HG03280 (cell line): Measurements from ENCODE around the gene CDA.

Source experiments
- ATAC-seq: cut with Tn5 transposase; IDR thresholded peaks from one replicate; pipeline ENCODE4 v1.9.1; 2021; ENCODE audit warnings: mild to moderate bottlenecking, moderate library complexity; ENCODE audit not compliant: unreplicated experiment

CDA gene

DNA sequence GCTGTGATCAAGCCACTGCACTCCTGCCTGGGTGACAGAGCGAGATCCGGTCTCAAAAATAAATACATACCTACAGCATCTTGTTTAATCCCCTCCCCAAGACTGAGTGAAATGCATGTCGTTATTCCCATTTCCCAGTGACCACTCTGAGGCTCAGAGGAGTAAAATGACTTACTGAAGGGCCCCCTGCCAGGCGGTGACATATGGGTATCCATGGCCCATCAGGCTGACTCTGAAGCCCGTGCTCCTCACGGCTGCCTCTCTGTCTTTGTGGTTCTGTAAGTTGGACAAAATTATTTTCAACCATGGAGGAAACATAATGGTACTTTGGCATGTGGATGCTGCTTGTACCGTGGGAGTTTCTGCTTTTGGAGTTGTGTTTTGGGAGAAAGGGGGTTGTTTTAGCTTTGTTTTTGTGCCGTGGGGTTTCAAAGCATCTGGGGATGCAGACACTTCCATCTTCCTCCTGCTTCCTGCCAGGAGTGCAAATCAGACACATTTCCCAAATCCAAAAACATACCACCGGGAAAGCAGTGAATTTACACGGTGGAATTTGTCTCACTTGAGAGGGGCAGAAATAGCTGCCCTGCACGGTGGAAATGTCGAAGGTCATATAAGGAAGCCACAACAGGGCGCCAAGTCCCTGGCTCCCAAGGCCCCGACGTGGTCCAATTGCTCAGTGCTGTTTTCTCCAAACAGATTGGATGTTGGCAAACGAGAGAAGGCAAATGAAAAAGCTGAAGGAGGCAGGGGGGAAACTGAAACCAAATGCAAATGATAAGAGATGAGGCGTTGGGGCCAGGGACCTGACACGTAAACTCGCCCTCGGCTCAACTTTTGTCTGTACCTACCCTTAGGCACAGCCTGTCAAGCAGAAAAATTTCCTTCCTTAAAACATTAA lies 27.3 kb downstream of the CDA start:
- no peak for ATAC-seq

DNA sequence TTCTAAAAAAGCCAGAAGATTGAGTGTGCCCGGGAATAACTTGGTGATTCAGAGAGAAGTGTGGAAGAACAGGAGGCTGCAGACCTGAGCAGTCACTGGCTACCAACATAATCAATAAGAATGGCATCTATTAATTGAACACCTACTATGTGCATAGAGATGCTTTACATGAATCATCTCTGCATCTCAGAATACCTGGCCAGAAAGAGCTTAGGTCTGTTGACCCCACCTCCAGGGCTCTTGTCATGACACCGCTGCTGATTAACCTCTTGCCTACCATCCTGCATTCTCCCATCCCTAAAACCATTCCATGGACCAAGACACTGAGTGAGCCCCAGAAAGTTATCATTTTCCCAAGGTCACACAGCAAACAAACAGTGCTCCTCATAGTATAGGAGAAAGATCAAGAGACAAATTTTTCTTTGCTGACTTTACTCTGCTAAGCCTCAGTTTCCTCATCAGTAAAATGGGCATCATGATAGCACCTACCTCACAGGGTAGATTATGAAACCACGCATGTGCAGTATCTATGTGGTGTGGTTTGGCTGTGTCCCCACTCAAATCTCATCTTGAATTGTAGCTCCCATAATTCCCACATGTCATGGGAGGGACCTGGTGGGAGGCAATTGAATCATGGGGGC lies 28.1 kb downstream of the CDA start:
- no peak for ATAC-seq

DNA sequence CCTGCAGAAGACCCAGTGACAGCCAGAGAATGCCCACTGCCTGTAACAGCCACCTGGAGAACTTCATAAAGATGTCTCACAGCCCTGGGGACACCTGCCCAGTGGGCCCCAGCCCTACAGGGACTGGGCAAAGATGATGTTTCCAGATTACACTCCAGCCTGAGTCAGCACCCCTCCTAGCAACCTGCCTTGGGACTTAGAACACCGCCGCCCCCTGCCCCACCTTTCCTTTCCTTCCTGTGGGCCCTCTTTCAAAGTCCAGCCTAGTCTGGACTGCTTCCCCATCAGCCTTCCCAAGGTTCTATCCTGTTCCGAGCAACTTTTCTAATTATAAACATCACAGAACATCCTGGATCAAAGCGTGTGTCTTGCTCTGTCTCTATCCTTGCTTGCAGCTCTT lies 29.7 kb downstream of the CDA start:
- ATAC-seq = no peak

DNA sequence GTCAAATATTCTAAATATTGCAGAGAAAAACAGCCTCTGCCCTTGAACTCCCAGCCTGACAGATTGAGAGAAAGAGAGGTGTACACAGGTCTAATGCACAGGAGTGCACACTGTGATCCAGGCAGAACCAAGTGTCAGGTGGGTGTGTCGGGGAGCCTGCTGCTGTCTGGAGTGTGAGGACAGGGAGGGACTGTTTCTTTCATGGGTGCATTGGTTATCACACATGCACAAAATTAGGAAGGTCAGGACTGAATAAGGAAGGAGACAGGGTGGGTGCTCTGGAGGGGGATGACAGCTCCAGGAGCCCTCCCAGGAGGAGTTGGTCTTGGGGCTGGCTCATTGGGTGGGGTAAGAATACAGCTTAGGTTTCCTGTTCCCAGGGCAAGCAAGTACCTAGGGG lies 31.1 kb downstream of the CDA start:
- no peak for ATAC-seq

DNA sequence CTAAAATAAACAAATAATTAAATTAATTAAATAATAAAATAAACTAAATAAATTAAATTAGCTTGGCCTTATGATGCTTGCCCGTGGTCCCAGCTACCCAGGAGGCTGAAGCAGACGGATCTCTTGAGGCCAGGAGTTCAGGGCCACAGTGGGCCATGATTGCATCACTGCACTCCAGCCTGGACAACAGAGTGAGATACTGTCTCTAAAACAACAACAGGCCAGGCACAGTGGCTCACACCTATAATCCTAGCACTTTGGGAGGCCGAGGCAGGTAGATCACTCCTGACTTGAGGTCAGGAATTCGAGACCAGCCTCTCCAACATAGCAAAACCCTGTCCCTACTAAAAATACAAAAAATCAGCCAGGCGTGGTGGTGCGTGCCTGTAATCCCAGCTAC lies 32.1 kb downstream of the CDA start:
- ATAC-seq = no peak

DNA sequence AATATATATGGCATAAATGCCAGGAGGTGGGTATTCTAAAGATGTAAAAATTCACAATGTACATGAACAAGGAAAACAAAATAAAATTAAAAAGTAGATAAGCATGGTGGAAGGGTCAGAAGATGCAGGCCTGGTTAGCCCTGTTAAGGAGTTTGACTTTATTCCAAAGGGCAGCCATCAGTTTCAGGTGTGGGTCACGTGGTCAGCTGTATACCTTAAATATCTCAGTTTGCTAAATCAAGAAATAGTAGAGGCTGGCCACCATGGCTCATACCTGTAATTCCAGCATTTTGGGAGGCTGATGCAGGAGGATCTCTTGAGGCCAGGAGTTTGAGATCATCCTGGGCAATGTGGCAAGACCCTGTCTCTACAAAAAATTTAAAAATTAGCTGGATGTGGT lies 35.8 kb downstream of the CDA start:
- no peak for ATAC-seq

DNA sequence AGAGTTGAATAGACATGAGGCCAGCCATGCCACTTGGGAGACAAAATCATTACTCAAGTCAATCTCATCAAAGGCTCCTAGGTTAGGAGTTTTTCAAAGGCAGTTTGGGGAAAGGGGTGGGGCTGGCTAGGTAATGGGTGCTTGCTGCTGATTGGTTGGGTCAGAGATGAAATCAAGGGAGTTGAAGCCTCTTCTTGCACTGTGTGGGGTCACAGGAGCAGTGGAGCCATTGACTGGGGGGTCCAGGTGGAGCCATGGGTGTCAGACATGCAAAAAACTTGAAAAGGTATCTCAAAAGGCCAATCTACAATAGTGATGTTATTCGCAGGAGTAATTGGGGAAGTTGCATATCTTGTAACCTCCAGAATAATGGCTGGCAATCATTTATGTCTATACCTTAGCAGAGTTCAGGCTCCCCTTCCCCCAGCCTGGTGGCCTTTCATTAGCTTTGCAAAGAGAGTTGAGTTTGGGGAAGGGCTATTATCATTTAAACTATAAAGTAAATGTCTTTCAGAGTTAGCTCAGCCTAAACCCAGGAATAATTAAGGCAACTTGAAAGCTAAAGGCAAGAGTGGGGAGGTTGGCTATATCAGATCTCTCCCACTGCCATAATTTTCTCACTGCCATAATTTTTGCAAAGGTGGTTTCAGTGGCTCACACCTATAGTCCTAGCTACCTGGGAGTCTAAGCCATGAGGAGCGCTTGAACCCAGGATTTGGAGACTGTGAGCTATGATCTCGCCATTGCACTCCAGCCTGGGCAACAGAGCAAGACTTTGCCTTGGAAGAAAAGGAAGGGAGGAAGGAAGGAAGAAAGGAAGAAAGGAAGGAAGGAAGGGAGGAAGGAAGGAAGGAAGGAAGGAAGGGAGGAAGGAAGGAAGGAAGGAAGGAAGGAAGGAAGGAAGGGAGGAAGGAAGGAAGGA lies 36.5 kb downstream of the CDA start:
- no peak for ATAC-seq

DNA sequence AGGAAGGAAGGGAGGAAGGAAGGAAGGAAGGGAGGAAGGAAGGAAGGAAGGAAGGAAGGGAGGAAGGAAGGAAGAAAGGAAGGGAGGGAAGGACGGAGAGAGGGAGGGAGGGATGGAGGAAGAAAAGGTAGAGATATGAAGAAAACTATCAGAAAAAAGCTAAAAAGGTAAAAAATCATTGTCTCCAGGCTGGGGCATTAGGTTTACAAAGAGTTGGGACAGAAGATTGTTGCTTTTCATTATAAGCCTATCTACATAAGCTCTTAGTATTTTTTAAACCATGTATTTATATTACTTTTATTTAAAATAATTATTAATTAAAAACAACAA lies 37.2 kb downstream of the CDA start:
- no peak for ATAC-seq

DNA sequence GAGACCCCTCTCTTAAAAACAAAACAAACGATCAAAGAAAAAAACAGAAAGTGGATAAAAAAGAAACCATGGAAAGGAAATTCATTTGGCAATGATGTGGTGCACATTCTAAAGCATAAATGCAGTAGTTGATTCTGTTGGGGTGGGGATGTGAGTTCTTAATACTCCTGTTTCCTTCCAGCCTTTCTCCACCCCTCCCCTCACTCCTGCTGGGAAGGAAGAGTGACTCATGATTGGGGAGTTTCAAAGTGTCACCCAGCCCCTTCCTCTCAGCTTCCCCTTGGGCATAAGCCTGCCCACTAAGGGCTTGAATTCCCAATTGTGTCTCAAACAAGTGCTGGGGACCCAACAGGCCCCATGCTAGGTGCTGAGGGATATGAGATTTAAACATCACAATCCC lies 37.6 kb downstream of the CDA start:
- no peak for ATAC-seq

DNA sequence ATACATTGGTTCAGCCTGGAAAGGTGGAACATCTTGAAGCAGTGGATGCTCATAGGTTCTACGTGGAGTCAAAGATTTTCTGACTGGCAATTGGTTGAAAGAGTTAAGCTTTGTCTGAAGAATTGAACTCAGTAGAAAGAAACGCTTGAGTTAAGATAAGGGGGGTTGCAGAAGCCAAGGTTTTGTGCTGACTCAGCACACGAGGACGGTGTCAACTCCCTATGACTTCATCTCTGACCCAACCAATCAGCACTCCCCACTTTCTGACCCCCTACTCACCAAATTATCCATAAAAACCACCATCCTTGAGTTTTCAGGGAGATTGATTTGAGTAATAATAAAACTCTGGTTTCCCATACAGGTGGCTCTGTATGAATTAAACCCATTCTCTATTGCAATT lies 41.8 kb downstream of the CDA start:
- ATAC-seq = no peak

DNA sequence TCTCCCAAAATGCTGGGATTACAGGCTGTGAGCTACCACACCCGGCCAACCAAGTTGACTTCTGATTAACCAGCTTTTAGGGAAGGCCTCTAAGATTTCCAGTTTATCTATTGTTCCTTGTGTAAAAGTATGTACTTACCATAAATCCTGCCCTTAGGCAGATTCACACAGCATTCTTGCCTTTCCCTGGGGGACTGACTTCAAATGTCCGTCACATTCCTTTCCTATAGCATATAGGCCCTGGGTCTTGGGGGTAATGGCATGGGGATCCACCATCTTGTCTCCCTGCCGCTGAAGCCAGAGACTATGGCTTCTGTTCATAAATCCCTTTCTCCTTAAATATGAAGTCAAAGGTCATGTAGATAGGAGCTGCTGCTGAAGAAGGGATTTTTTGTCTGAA lies 43.5 kb downstream of the CDA start:
- ATAC-seq = no peak

DNA sequence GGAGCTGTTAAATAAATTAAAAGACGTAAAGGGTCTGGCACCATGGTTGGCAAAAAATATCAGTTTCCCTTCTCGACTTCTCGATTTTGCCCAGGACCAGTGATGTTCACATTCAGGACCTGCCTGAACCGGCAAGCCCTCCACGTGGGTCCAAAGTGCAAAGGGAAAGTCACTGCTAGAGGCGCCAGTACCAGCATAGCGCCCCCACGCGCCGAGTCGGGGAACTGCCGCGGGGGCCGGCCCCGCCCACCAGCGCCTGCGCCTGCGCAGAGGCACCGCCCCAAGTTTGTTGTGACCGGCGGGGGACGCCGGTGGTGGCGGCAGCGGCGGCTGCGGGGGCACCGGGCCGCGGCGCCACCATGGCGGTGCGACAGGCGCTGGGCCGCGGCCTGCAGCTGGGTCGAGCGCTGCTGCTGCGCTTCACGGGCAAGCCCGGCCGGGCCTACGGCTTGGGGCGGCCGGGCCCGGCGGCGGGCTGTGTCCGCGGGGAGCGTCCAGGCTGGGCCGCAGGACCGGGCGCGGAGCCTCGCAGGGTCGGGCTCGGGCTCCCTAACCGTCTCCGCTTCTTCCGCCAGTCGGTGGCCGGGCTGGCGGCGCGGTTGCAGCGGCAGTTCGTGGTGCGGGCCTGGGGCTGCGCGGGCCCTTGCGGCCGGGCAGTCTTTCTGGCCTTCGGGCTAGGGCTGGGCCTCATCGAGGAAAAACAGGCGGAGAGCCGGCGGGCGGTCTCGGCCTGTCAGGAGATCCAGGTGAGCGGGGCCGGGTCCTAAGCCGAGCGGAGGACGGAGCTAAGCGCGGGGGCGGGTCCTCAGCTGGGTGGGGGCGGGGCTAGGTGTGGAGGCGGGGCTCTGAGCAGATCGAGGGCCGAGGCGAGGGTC lies 44.5 kb downstream of the CDA start, which contains the start of gene PINK1:
Gene PINK1 (plus strand): TSS at position 269 of the 875 bp plus-strand sequence. CDS start 91 bp downstream, at position 360.
- ATAC-seq = peak; percentile 61

DNA sequence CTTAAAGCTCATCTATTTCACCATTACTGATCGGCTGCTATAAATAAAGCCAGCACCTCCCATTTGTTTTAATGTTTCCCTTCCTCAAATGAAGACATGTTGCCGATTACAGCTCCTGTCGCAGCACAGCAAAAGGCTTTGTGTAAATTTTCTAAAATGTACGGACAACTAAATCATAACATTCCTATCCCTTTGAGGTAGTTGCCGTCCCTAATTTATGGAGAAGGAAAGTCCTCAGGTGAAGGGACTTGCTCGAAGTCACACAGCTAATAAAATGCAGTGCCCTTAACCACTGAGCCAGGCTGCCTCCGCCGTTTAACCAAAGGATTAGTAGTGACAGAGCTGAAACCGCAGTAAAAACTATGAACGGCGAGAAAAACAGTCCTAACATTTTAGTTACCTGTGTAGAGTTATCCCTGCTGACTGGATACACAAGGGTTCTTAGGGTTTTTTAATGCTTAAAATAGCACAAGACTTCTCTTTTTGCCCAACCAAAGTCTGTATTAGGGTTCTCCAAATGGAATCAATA lies 45.2 kb downstream of the CDA start:
- ATAC-seq = no peak

DNA sequence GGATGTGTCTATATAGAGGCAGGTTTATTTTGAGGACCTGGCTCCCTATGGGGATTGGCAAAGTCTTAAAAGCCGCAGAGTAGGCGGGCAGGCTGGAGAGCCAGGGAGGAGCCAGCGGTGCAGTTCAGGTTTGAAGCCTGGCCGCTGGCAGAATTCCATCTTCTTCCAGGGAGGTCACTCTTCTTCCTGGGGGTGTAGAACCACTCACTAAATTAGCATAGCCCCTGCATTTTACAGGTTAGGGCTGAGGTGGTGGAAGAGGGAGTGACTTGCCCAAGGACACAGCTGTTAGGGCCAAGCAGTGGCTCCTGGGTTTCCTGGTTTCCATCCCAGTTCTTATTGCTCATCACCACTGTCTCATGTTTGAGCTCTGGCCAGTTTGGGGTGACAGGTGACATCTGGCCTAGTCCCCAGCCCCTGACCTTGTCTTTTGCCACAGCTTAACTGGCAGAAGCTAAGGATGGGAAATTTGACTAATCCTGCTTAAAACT lies 45.7 kb downstream of the CDA start:
- no peak for ATAC-seq

DNA sequence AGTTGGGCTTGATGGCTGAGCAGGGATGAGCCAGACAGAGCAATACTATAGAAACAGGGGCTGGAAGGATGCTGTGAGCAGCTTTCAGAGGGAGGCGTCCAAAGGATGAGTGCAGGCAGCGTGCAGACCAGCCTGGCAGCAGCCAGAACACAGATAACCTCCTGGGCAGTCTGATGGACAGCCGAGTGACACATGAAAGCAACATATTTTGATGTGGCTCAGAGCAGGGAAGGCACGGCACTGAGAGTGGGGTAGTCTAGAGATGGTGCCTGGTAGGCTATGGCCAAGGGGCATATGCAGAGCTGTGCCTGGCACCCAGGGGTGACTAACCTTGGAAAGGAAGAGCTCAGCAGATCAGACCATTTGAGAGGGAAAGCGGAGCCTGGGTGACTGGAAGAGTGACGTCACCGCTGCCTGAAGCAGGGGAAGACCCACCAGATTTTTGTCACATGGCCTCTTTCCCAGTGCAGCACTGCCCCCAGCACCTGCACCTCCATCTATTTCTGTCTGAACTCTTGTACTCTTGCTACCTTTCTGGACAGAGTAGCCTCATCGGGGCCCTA lies 48.0 kb downstream of the CDA start:
- ATAC-seq = no peak

DNA sequence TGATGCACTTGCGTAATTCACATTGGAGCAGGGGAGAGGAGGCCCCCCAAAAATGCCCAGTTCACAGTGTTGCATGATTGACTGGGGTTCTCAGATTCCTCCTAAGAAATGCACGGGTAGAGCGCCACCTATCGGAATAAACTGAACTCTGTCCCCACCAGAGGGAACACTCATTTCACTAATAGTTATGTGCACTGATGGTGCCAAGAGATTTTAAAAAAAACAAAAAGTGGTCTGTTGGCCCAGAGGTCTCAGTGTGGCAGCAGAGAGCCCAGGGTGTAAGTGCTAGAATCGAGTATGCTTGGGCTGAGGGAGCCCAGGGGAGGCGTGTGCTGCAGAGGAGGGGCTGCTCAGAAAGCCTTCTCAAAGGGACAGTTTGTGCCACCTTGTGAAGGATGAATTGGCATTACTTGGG lies 51.3 kb downstream of the CDA start:
- ATAC-seq = no peak

DNA sequence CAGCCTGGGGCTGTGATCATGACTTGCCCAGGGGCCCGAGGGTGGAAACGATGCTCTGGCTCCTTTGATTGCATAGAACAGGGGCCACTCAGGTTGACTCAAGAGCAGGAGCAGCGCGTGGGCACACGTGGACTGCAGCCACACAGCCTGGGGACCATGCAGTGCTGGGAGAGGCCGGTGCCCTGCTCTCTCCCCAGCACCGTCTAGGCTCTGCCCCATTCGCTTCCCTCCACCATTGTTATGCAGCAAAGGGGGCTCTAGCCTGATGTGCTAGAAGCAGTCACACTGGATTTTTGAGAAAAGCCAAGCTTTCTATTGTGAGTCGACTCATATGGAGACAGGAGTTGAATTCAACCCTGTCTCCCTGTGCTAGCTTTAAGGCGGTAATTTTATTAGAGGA lies 53.1 kb downstream of the CDA start:
- no peak for ATAC-seq

DNA sequence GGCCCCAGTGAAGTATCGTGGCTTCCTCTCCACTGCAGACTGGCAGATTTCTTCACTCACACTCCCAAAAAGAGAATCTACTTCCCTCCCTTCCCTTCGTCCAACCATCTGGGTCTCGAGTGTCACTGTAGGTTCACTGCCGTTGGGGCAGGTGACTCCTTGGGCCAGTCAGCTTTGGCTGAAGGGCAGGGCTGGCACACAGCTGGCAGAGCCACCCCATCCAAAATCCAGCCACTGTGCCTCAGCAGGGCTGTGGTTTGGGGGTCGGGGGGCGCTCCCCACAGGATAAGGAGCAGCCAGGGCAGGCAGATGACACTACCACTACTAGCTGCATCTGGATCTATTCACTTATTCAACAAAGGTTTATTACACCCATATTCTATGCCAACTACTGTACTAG lies 54.2 kb downstream of the CDA start:
- ATAC-seq = no peak

DNA sequence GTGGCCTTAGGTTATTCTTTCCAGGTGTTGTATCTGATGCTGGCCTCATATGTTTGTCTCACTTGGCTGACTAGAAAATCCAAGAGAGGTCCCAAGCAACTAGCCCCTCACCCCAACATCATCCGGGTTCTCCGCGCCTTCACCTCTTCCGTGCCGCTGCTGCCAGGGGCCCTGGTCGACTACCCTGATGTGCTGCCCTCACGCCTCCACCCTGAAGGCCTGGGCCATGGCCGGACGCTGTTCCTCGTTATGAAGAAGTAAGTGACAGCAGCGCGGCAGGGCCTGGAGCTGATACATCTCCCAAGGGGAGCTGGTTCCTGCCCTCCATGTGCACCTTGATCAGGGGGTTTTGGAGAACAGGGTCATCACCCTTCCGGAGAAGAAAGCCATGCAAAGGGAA lies 55.5 kb downstream of the CDA start:
- ATAC-seq = no peak

DNA sequence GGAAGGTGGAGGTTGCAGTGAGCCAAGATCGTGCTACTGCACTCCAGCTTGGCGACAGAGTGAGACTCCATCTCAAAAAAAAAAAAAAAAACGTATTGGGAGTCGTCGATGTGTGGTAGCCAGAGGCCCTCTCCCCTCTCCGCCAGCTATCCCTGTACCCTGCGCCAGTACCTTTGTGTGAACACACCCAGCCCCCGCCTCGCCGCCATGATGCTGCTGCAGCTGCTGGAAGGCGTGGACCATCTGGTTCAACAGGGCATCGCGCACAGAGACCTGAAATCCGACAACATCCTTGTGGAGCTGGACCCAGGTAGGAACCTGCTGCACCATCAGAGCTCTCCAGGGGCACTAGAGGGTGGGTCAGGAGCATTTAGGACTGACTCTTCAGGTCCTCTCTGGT lies 56.5 kb downstream of the CDA start:
- no peak for ATAC-seq
